Fibroblast of lung (primary cell): ENCODE results near the gene SERPINB13. TPM values are rescaled to one million over a fixed set of nuclear protein-coding genes. Genes with fewer than 3 reads are reported as not detected.

Source experiments
- DNase-seq, 2 donors: peaks; one replicate each; pipeline versions ENCODE4 v3.0.0 to v3.0.0-alpha.2; 2010; ENCODE audit warnings: low read depth in 2 of 2
- H2AFZ ChIP-seq: 2 replicates; pipeline ENCODE4 v1.5.1; 2012; ENCODE audit warnings: low read length, control low read depth, inconsistent platforms
- H3K27ac ChIP-seq: 2 replicates; pipeline ENCODE4 v1.5.1; 2011; ENCODE audit warnings: low read length, control low read depth; ENCODE audit not compliant: insufficient read depth
- H3K27me3 ChIP-seq: 2 replicates; pipeline ENCODE4 v1.5.1; 2011; ENCODE audit warnings: mild to moderate bottlenecking, low read length; ENCODE audit not compliant: control insufficient read depth, insufficient read depth
- H3K36me3 ChIP-seq: 2 replicates; pipeline ENCODE4 v1.5.1; 2011; ENCODE audit warnings: low read length; ENCODE audit not compliant: control insufficient read depth, insufficient read depth
- H3K4me1 ChIP-seq: 2 replicates; pipeline ENCODE4 v1.5.1; 2011; ENCODE audit warnings: low read length; ENCODE audit not compliant: control insufficient read depth, insufficient read depth; ENCODE audit errors: extremely low read depth
- H3K4me2 ChIP-seq: 2 replicates; pipeline ENCODE4 v1.5.1; 2011; ENCODE audit warnings: low read length, control low read depth; ENCODE audit not compliant: insufficient read depth; ENCODE audit errors: extremely low read depth
- H3K4me3 ChIP-seq, 4 experiments: fragments of 200-600 bp in 1 of 4; sonication (generic) in 1 of 4; replicated peaks in 1 of 4; 2 replicates each; pipeline ENCODE4 v1.5.1; 2011 to 2016; ENCODE audit warnings: low read length in 4 of 4, low read depth in 3 of 4, mild to moderate bottlenecking in 3 of 4, control low read depth in 2 of 4, inconsistent platforms in 1 of 4, mixed read lengths in 1 of 4; ENCODE audit not compliant: insufficient read depth in 1 of 4; ENCODE audit errors: control extremely low read depth in 1 of 4
- H3K79me2 ChIP-seq: 2 replicates; pipeline ENCODE4 v1.5.1; 2012; ENCODE audit warnings: mild to moderate bottlenecking, low read length, inconsistent platforms; ENCODE audit not compliant: control insufficient read depth, insufficient read depth
- H3K9ac ChIP-seq: 2 replicates; pipeline ENCODE4 v1.5.1; 2011; ENCODE audit warnings: mild to moderate bottlenecking, low read length, control low read depth; ENCODE audit not compliant: insufficient read depth
- H3K9me3 ChIP-seq: 2 replicates; pipeline ENCODE4 v1.5.1; 2012; ENCODE audit warnings: low read depth, low read length; ENCODE audit not compliant: control insufficient read depth, insufficient read depth
- H4K20me1 ChIP-seq: 2 replicates; pipeline ENCODE4 v1.5.1; 2011; ENCODE audit warnings: low read length; ENCODE audit not compliant: control insufficient read depth, insufficient read depth; ENCODE audit errors: extremely low read depth
- CTCF ChIP-seq, 2 donors: IDR thresholded peaks in 1 of 2; conservative IDR thresholded peaks in 1 of 2; 1 replicate in 1 of 2; 2 replicates in 1 of 2; pipeline ENCODE4 v1.5.1; 2011 to 2012; ENCODE audit warnings: low read length in 2 of 2, control low read depth in 1 of 2, inconsistent platforms in 1 of 2, low read depth in 1 of 2, mild to moderate bottlenecking in 1 of 2
- EZH2 ChIP-seq: IDR thresholded peaks from 2 replicates; pipeline ENCODE4 v1.5.1; 2012; ENCODE audit warnings: low read length, control low read depth, mild to moderate bottlenecking; ENCODE audit errors: missing control alignments
- polyA plus RNA-seq, 2 donors: library from polyadenylated mRNA; depleted of rRNA in 1 of 2; stranded (reverse) in 1 of 2; unstranded in 1 of 2; fragments of >200 nt; gene quantifications; 2 replicates each; pipeline ENCODE4 v1.2.1, GENCODE V29; 2011 to 2012; ENCODE audit warnings: missing spikeins in 1 of 2
- total RNA-seq: library from RNA; depleted of rRNA; stranded (reverse); fragments of >200 nt; gene quantifications from 2 replicates; pipeline ENCODE4 v1.2.1, GENCODE V29; 2014

SERPINB13 gene
- total and polyA plus RNA-seq, 2 donors (not counting 1 experiment from before 2014, with no cell fraction given) = not detected

- DNase-seq = no peak
- no peak overlapping the region for H3K27ac ChIP-seq
- H4K20me1 ChIP-seq = no peaks in the 10 kb centered on the region
- H3K79me2 ChIP-seq = no peaks in the 10 kb centered on the region
- TF ChIP-seq EZH2 (no peak), CTCF (conservative IDR thresholded peaks at IDR 0.05 in 1 of 2, IDR thresholded peaks at IDR 0.05 in 1 of 2; ENCODE audit: low read depth in 1 of 2, low read length in 2 of 2) (no peak)
- no peaks in the 10 kb centered on the region for H3K4me1 ChIP-seq
- no peak overlapping the region for H2AFZ ChIP-seq
- no peaks in the 10 kb centered on the region for H3K9me3 ChIP-seq
- H3K9ac ChIP-seq = no peak overlapping the region
- H3K36me3 ChIP-seq = no peaks in the 10 kb centered on the region
- H3K4me2 ChIP-seq = no peak overlapping the region
- no peaks in the 10 kb centered on the region for H3K27me3 ChIP-seq
- H3K4me3 ChIP-seq = no peak overlapping the region
Measured at GRCh38 chr18:63606526-63606925, 19.4 kb downstream of the SERPINB13 start.

- Histone ChIP-seq H3K9me3 (no peaks in the 10 kb centered on the region), H3K36me3 (no peaks in the 10 kb centered on the region), H3K79me2 (no peaks in the 10 kb centered on the region), H3K4me2 (no peak overlapping the region), H4K20me1 (no peaks in the 10 kb centered on the region), H2AFZ (no peak overlapping the region), H3K4me1 (no peaks in the 10 kb centered on the region), H3K9ac (no peak overlapping the region), H3K4me3 (no peak overlapping the region), H3K27me3 (no peaks in the 10 kb centered on the region), H3K27ac (no peak overlapping the region)
- no peak for DNase-seq
- TF ChIP-seq CTCF (conservative IDR thresholded peaks at IDR 0.05 in 1 of 2, IDR thresholded peaks at IDR 0.05 in 1 of 2; ENCODE audit: low read depth in 1 of 2, low read length in 2 of 2) = no peak
Measured at GRCh38 chr18:63613420-63613819, 26.3 kb downstream of the SERPINB13 start.

- Histone ChIP-seq H3K9me3 (no peaks in the 10 kb centered on the region), H3K4me3 (no peak overlapping the region), H2AFZ (no peak overlapping the region), H3K27me3 (no peaks in the 10 kb centered on the region), H4K20me1 (no peaks in the 10 kb centered on the region), H3K79me2 (no peaks in the 10 kb centered on the region), H3K36me3 (no peaks in the 10 kb centered on the region), H3K27ac (no peak overlapping the region), H3K9ac (no peak overlapping the region), H3K4me2 (no peak overlapping the region), H3K4me1 (no peaks in the 10 kb centered on the region)
- TF ChIP-seq EZH2 (no peak), CTCF (conservative IDR thresholded peaks at IDR 0.05 in 1 of 2, IDR thresholded peaks at IDR 0.05 in 1 of 2; ENCODE audit: low read depth in 1 of 2, low read length in 2 of 2) (no peak)
- no peak for DNase-seq
Measured at GRCh38 chr18:63617049-63617914, 30.1 kb downstream of the SERPINB13 start.
